ENCODE measurements around the gene MYO1G. TPM values are rescaled to one million over a fixed set of nuclear protein-coding genes. Genes with fewer than 3 reads are reported as not detected.
A peak's percentile ranks its signal among the peaks of the same experiment; 100 is the strongest.

MYO1G gene
- total and polyA plus RNA-seq, 8 donors, result 0.28 to 3.1 (median 1.1) TPM

DNA sequence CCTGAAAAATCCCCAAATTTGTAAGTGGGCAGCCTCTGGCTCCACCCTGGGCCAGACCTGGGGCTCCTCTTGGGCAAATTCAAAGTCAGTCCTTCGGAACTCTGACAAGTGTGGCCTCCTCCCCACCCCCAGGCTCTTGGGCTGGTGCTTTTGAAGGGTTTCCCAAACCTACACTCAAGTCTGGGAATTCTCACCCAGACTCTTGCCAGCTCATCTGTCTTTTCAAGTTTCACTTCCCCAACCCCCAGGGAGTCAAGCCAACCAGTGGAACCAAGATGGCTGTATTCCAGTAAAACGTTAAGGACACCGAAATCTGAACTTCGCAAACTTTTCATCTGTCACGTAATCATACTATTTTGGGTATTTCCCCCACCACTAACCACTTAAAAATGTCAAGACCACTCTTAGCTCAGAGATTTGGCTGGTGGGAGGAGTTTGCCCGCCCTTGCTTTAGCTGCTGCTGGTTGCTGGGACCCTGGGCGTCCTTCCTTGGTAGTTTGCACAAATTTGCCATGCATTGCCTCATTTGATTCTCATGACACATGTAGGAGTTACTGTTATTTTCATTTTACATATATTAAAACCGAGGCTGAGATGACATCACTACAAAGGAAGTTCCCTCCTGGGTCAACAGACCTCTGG, 1.7 kb upstream of the MYO1G start:
- TF ChIP-seq, protein P1, sequence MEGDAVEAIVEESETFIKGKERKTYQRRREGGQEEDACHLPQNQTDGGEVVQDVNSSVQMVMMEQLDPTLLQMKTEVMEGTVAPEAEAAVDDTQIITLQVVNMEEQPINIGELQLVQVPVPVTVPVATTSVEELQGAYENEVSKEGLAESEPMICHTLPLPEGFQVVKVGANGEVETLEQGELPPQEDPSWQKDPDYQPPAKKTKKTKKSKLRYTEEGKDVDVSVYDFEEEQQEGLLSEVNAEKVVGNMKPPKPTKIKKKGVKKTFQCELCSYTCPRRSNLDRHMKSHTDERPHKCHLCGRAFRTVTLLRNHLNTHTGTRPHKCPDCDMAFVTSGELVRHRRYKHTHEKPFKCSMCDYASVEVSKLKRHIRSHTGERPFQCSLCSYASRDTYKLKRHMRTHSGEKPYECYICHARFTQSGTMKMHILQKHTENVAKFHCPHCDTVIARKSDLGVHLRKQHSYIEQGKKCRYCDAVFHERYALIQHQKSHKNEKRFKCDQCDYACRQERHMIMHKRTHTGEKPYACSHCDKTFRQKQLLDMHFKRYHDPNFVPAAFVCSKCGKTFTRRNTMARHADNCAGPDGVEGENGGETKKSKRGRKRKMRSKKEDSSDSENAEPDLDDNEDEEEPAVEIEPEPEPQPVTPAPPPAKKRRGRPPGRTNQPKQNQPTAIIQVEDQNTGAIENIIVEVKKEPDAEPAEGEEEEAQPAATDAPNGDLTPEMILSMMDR (IDR thresholded peaks at IDR 0.05), result no peak
- no peak for DNase-seq
- 68 to 71% methylated on average over 8 of the region's 8 CpGs for WGBS, 2 donors
- no peak for FAIRE-seq
- peak overlapping the region in 1 of 4 donors; percentile 42 for H3K27ac ChIP-seq
- intact Hi-C loops (cut with DNase I), result no loop called here
- H3K4me1 ChIP-seq, result no peaks in the 10 kb centered on the region
- peak in 2 of 4 donors; percentile 44 to 51 for ATAC-seq
- no peak overlapping the region for H3K4me3 ChIP-seq
- H3K9me3 ChIP-seq, result no peaks in the 10 kb centered on the region
- peaks cover 0 to 22% (median 10%) of the 10 kb centered on the region in 3 donors for H3K36me3 ChIP-seq
- no peaks in the 10 kb centered on the region for H3K27me3 ChIP-seq

DNA sequence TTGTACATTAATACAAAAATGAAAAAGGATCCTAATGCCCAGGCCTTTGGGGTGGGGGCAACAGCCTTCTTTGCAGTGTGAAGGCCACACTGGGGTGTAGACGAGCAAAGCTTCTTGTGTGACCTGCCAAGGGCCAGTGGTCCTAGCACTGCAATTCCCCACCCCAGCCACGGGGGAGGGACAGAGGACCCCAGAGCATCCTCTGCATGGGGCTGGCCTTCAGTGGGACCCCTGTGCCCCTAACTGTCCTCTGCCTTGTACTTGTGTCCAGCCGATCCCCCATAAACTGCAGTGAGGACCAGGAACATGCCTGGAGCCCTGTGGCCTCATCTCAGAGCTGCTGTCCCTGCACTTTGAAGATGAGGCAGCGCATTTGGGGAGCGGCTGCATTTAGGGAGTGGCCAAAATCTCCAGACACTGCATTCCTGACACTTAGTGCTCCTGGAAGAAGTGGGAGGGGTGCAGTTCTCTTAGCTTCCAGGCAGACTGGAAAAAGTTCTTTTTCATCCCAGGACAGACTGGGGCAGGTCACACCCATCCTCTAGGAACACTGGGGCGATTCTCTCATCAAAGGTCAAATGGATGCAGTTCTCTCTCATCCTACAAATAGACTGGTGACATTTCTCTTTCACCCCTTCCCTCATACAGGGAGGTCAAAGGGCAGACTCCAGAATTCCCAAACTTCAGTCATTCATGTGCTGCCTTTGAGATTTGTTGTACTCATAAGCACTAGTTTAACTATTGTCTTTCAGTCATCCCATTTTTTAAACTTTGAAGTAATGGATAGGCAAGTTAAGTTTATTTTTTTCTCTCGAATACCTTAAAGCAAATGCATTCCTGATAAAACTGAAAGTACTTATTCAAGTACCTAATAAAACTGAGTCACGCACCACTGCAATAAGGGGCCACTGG, 922 bp upstream of the MYO1G start:
- no peak overlapping the region for H3K4me3 ChIP-seq

DNA sequence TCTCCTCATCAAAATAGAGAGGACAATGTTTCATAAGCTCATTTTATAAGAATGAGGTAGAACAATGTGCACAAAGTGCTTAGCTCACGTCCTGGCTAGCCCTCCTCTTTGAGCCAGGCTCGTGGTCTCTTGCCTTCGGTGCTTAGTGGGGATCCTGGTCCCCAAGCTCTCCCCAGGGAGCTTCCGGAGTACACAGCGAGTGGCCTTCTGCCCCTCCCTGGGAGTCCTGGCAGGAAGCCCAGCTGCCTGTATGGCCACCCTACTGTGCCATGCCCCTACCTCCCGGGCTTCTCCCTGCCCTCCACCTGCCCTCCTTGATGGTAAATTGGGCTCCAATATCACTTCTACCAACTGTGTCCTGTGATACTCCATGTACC, 868 bp downstream of the MYO1G start:
- intact Hi-C loops (cut with DNase I), result loop anchor here in 1 of 3 donors (10.0 kb wide), 1 partner anchor 157 kb away; no protein-coding TSS in a partner anchor
- no peak for ATAC-seq
- TF ChIP-seq, protein P1 (IDR thresholded peaks at IDR 0.05), result no peak
- H3K36me3 ChIP-seq, result peaks cover 0 to 7% (median 4%) of the 10 kb centered on the region in 3 donors
- WGBS, 2 donors, result 63 to 64% methylated on average over 6 of the region's 6 CpGs
- peak in 2 of 6 donors; percentile 11 to 58 for DNase-seq
- H3K9me3 ChIP-seq, result no peaks in the 10 kb centered on the region
- no peak overlapping the region for H3K27ac ChIP-seq
- FAIRE-seq, result no peak
- H3K4me3 ChIP-seq, result peak overlapping the region in 1 of 4 donors; percentile 18
- H3K4me1 ChIP-seq, result no peaks in the 10 kb centered on the region
- no peaks in the 10 kb centered on the region for H3K27me3 ChIP-seq

More for the DNA sequence above, 922 bp upstream of the MYO1G start:
- peak in 1 of 4 donors; percentile 10 for ATAC-seq
- 79 to 82% methylated on average over 8 of the region's 8 CpGs for WGBS, 2 donors
- Histone ChIP-seq H3K9me3 (no peaks in the 10 kb centered on the region), H3K4me1 (no peaks in the 10 kb centered on the region), H3K36me3 (peaks cover 0 to 22% (median 10%) of the 10 kb centered on the region in 3 donors), H3K27me3 (no peaks in the 10 kb centered on the region), H3K27ac (peak overlapping the region in 1 of 4 donors; percentile 42)
- TF ChIP-seq, protein P1 (IDR thresholded peaks at IDR 0.05), result no peak
- FAIRE-seq, result no peak
- DNase-seq, result peak in 2 of 6 donors; percentile 8 to 30
- intact Hi-C loops (cut with DNase I), result loop anchor here in 1 of 3 donors (10.0 kb wide), 1 partner anchor 155 kb away; no protein-coding TSS in a partner anchor

DNA sequence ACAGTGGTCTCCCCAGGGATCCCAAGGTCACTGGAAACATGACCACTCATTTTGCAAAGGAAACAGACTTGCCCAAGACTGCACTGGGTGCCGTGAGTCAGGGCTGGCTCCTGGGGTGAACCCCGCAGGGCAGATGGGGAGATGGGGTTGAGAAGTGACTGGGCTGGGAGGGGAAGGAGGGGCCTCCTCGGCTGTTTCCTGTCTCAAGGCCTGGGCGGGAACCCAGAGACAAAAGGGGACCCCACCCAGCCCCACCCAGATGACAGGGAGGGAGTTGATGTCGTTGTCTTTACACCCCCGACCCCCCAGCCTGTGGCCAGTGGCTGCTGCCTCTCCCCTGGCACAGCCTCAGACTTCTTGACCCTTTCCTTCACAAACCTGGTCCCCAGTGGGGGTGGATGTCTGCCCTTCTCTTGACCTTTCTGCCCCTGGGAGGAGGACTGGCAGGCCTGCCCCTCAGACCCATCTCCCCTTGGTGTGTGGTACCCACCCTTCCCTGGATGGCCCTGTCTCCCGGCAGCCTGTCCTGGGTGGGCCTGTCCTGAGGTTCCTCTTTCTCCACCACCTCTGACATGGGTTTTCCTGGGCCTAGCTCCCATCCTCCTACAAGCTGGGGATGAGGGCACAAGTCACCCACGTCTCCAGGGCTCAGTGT, 1.4 kb downstream of the MYO1G start:
- no peak for FAIRE-seq
- TF ChIP-seq, protein P1 (IDR thresholded peaks at IDR 0.05), result no peak
- no peaks in the 10 kb centered on the region for H3K4me1 ChIP-seq
- no peak for ATAC-seq
- 70 to 72% methylated on average over 8 of the region's 8 CpGs for WGBS, 2 donors
- peak overlapping the region in 1 of 4 donors; percentile 18 for H3K4me3 ChIP-seq
- intact Hi-C loops (cut with DNase I), result loop anchor here in 1 of 3 donors (10.0 kb wide), 1 partner anchor 157 kb away; no protein-coding TSS in a partner anchor
- H3K27ac ChIP-seq, result no peak overlapping the region
- peaks cover 0 to 2% (median 0%) of the 10 kb centered on the region in 3 donors for H3K36me3 ChIP-seq
- peak in 1 of 6 donors; percentile 45 for DNase-seq
- no peaks in the 10 kb centered on the region for H3K9me3 ChIP-seq
- no peaks in the 10 kb centered on the region for H3K27me3 ChIP-seq

All from pancreas (tissue), 10 donors.